Measurements from ENCODE around the gene SLC15A4. TPM values are rescaled to one million over a fixed set of nuclear protein-coding genes. Genes with fewer than 3 reads are reported as not detected.
A peak's percentile ranks its signal among the peaks of the same experiment; 100 is the strongest.

The SLC15A4 gene
- total RNA-seq, 1 donor: 49.2 TPM

DNA sequence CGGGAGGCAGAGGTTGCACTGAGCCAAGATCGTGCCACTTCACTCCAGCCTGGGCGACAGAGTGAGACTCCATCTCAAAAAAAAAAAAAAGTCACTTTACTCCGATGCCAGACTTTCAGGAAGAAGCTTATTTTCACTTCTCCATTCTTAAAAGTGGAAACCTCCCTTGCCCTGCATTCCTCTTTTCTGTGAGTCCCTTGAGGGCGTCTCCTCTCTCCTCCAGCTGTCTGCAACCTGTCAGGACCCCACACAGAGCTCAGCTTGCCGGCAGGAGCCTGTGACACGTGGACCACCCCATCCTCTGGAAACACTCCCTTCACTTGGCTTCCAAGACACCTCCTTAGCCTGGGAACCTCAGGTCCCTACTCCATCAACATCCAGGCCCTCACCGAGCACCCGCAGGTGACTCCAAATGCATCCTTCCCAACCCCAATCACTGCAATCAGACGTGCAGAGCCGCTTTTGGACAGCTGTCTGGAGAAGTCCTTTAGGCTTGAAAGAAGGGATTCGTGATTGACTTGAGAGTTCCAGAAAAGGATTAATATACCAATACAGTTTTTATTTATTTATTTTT is 34.3 kb downstream of the SLC15A4 start:
- TF ChIP-seq CTCF (IDR thresholded peaks at IDR 0.05; ENCODE audit: insufficient read depth, low read depth, low read length): no peak
- no peak overlapping the region for H3K4me3 ChIP-seq (ENCODE audit: low read depth, low read length)

DNA sequence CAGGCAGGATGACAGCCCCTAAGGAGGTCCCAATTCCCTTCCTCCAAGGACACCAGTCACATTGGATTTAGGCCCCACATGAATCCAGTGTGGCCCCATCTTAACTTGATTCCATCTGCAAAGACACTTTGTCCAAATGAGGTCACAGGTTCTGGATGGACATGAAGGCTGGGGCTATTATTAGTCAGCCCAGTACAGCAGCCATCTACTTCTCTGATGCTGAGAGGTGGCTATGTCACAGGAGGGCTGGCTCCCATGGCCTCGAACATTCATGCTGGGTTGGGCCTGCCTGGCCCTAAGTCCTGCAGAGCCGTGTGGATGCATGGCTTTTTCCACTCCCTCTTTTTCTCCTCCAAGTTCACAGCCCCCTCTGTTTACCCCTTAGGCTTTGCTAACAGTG is 35.9 kb downstream of the SLC15A4 start:
- no peak for DNase-seq (ENCODE audit: low read depth)
- H3K4me3 ChIP-seq (ENCODE audit: low read depth, low read length): no peak overlapping the region
- no peak for TF ChIP-seq CTCF (IDR thresholded peaks at IDR 0.05; ENCODE audit: insufficient read depth, low read depth, low read length)

More for the DNA sequence above, 34.3 kb downstream of the SLC15A4 start:
- no peak for DNase-seq (ENCODE audit: low read depth)

GRCh38 chr12:128786741-128787391 is 36.9 kb downstream of the SLC15A4 start:
- no peak for DNase-seq (ENCODE audit: low read depth)
- H3K4me3 ChIP-seq (ENCODE audit: low read depth, low read length): no peak overlapping the region
- no peak for TF ChIP-seq CTCF (IDR thresholded peaks at IDR 0.05; ENCODE audit: insufficient read depth, low read depth, low read length)

- no peak for TF ChIP-seq CTCF (IDR thresholded peaks at IDR 0.05; ENCODE audit: insufficient read depth, low read depth, low read length)
- peak; percentile 37 for DNase-seq (ENCODE audit: low read depth)
- no peak overlapping the region for H3K4me3 ChIP-seq (ENCODE audit: low read depth, low read length)
Measured at GRCh38 chr12:128784030-128784760, 39.6 kb downstream of the SLC15A4 start.

DNA sequence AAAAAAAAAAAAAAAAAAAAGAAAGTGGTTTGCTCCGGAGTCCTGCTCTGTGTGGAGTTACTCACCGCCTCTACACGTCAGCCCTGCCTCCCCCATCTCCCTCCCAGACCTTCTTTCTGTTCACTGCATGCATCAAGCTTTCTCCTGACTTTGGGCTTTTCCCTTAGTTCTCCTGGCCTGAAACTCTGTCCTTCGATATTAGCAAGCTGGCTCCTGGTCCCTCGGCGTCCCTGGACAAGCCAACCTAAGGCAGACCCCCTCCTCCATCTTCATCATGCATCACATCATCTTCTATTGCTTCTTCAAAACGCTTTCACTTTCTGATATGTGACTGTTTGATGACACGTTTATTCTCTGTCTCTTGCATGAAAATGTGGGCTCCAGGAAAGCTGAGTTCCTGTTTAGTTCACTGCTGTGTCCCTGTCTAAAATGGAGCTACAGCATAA is 40.6 kb downstream of the SLC15A4 start:
- H3K4me3 ChIP-seq (ENCODE audit: low read depth, low read length): no peak overlapping the region

DNA sequence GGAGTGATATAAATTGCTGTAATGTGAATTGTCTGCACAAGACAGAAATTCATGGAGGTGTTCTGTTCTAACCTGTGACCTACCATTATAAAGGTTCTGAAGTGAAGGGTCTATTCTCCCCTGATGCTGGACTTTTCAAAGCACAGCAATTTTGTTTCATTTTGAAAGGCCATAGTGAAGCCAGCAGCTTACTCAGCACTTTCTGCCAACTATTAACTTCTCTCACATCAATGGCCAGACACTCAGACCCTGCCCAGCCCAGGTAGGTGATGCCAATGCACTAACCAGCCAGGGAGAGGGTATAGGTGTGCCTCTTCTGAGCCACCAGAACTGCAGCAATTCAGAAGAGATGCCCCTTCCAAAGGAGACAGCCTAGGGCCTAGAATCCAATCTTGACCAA is 43.9 kb downstream of the SLC15A4 start:
- H3K4me3 ChIP-seq (ENCODE audit: low read depth, low read length): no peak overlapping the region
- DNase-seq (ENCODE audit: low read depth): no peak
- TF ChIP-seq CTCF (IDR thresholded peaks at IDR 0.05; ENCODE audit: insufficient read depth, low read depth, low read length): no peak

More for the DNA sequence above, 40.6 kb downstream of the SLC15A4 start:
- DNase-seq (ENCODE audit: low read depth): peak; percentile 31
- TF ChIP-seq CTCF (IDR thresholded peaks at IDR 0.05; ENCODE audit: insufficient read depth, low read depth, low read length): no peak

Measured in fibroblast of villous mesenchyme (primary cell).